AG04450 (cell line): Measurements from ENCODE around the gene SCUBE1. TPM values are rescaled to one million over a fixed set of nuclear protein-coding genes. Genes with fewer than 3 reads are reported as not detected.

Source experiments
- CTCF ChIA-PET: fragments of 300-600, 350-600 bp; formaldehyde crosslinking; extraction: SDS; loops from one replicate; lab custom pipeline; 2022; ENCODE audit warnings: antibody characterized with exemption, inconsistent platforms; lab: Charles Lee
- POLR2A ChIA-PET: fragments of 350-600 bp; formaldehyde crosslinking; extraction: SDS; loops from one replicate; lab custom pipeline; 2021; ENCODE audit warnings: antibody characterized with exemption, inconsistent platforms; lab: Yijun Ruan, JAX
- DNase-seq: peaks from one replicate; pipeline ENCODE4 v3.0.0-alpha.2; 2011; ENCODE audit warnings: low read depth, low spot score
- H3K27ac ChIP-seq: one replicate; pipeline ENCODE4 v1.5.1; 2012; ENCODE audit warnings: low read depth, low read length, control low read depth
- H3K27me3 ChIP-seq: one replicate; pipeline ENCODE4 v1.6.0; 2012; ENCODE audit warnings: low read length; ENCODE audit not compliant: control insufficient read depth, insufficient read depth
- H3K4me3 ChIP-seq: 2 replicates; pipeline ENCODE4 v1.5.1; 2011; ENCODE audit warnings: mild to moderate bottlenecking, low read depth, low read length, control low read depth
- H3K9me3 ChIP-seq: 2 replicates; pipeline ENCODE4 v1.5.1; 2012; ENCODE audit warnings: low read length; ENCODE audit not compliant: control insufficient read depth, insufficient read depth
- polyA plus RNA-seq: library from polyadenylated mRNA; depleted of rRNA; stranded (reverse); fragments of >200 nt; gene quantifications from 2 replicates; pipeline ENCODE4 v1.2.3, GENCODE V29; 2011
- TF ChIP-seq, protein P1 (sequence below): IDR thresholded peaks from 2 replicates; pipeline ENCODE4 v1.5.1; 2011; ENCODE audit warnings: low read depth, low read length, control low read depth, inconsistent platforms

Gene SCUBE1
- polyA plus RNA-seq, 1 experiment = not detected

DNA sequence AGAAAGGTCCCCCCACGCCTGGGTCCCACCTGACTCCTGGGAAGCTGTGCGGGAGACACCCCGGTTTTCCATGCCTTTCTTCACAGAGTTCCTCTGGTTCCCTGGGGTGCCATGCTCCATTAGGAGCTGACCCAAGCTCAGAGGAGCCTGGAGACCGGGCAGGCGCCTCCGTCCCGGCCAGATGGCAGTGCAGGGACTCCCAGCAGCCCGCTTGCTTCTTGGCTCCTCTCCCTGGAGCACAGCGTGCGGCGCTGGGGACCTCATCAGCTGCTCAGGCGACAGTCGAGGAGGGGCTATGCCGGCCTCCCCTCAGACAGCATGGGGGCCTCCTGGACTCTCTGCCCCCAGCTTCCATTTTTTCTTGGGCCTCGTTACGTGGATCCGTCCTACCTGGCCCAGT, 143.1 kb downstream of the SCUBE1 start:
- peaks cover 13% of the 10 kb centered on the region for H3K27me3 ChIP-seq
- H3K27ac ChIP-seq = no peak overlapping the region
- POLR2A ChIA-PET = no interaction called here
- no peak for DNase-seq
- CTCF ChIA-PET = interaction anchor here (1.7 kb wide), 1 partner anchor 13 kb away, joined by 6 read pairs; the partner anchor contains the start of gene TTLL12
- H3K9me3 ChIP-seq = no peaks in the 10 kb centered on the region; the same call in 1 of the 2 replicates
- TF ChIP-seq, protein P1, sequence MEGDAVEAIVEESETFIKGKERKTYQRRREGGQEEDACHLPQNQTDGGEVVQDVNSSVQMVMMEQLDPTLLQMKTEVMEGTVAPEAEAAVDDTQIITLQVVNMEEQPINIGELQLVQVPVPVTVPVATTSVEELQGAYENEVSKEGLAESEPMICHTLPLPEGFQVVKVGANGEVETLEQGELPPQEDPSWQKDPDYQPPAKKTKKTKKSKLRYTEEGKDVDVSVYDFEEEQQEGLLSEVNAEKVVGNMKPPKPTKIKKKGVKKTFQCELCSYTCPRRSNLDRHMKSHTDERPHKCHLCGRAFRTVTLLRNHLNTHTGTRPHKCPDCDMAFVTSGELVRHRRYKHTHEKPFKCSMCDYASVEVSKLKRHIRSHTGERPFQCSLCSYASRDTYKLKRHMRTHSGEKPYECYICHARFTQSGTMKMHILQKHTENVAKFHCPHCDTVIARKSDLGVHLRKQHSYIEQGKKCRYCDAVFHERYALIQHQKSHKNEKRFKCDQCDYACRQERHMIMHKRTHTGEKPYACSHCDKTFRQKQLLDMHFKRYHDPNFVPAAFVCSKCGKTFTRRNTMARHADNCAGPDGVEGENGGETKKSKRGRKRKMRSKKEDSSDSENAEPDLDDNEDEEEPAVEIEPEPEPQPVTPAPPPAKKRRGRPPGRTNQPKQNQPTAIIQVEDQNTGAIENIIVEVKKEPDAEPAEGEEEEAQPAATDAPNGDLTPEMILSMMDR = no peak
- H3K4me3 ChIP-seq = no peak overlapping the region

DNA sequence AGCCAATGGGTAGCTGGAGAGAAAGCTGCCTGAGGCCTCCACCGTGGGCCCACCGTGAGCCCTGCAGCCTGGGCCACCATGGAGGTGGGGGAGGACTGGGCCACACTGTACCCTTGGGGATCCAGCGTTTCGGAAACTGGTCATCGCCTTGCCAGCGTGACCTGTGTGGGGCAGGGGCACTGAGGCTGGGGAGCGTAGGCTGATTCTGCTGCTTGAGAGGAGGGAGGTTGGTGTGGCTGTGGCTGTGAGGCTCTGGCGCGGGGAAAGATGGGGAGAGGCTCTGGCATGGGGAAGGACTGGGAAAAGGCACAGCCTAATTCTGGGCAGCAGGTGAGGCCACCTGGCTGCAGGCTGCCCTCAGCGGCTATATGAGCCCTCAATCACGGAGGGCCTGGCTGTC, 143.6 kb downstream of the SCUBE1 start:
- TF ChIP-seq, protein P1 = no peak
- no peak for DNase-seq
- no peak overlapping the region for H3K4me3 ChIP-seq
- ChIA-PET POLR2A (no interaction called here), CTCF (interaction anchor here (1.7 kb wide), 1 partner anchor 12 kb away, joined by 6 read pairs; the partner anchor contains the start of gene TTLL12)
- no peak overlapping the region for H3K27ac ChIP-seq
- no peaks in the 10 kb centered on the region; the same call in 1 of the 2 replicates for H3K9me3 ChIP-seq
- H3K27me3 ChIP-seq = peaks cover 13% of the 10 kb centered on the region

DNA sequence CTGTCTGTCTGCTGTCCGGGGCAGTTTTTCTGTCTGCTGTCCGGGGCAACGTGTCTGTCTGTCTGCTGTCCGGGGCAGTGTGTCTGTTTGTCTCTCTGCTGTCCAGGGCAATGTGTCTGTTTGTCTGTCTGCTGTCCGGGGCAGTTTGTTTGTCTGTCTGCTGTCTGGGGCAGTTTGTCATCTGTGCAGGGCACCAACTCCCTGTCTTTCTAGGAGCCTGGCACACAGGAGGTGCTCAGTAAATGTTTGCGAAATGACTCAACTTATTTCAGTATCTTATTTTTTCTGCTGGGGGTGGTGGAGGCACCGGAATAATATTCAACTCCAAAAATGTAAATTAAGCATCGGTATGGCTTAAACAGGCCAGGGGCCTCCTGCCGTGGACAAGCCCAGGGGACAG, 144.2 kb downstream of the SCUBE1 start:
- no peak overlapping the region for H3K4me3 ChIP-seq
- CTCF ChIA-PET = no interaction called here
- TF ChIP-seq, protein P1 = no peak
- no peak overlapping the region for H3K27ac ChIP-seq
- peaks cover 12% of the 10 kb centered on the region for H3K27me3 ChIP-seq
- no peaks in the 10 kb centered on the region; the same call in 1 of the 2 replicates for H3K9me3 ChIP-seq
- no peak for DNase-seq
- POLR2A ChIA-PET = no interaction called here

DNA sequence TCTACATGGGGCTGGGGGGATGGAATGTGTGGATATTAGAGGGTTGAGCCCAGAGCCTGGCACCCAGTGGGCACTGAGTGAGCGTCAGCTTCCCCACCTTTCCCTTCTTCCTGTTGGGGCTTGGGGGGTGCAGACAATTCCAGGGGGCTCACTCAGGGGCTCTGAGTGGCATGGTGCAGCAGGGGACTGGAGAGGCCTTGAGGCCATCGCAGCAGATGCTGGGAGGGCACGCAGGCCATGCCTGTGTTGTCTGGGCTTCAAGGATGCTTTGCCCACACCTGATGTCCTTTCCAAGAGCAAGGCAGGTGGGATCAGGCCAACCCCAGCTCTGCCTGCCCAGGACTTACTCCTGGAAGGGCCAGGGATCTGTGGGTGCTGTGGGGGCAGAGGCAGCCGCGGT, 145.0 kb downstream of the SCUBE1 start:
- ChIA-PET CTCF (no interaction called here), POLR2A (no interaction called here)
- Histone ChIP-seq H3K27me3 (peaks cover 6% of the 10 kb centered on the region), H3K27ac (no peak overlapping the region), H3K4me3 (no peak overlapping the region), H3K9me3 (no peaks in the 10 kb centered on the region; the same call in 1 of the 2 replicates)
- no peak for DNase-seq
- TF ChIP-seq, protein P1 = no peak

DNA sequence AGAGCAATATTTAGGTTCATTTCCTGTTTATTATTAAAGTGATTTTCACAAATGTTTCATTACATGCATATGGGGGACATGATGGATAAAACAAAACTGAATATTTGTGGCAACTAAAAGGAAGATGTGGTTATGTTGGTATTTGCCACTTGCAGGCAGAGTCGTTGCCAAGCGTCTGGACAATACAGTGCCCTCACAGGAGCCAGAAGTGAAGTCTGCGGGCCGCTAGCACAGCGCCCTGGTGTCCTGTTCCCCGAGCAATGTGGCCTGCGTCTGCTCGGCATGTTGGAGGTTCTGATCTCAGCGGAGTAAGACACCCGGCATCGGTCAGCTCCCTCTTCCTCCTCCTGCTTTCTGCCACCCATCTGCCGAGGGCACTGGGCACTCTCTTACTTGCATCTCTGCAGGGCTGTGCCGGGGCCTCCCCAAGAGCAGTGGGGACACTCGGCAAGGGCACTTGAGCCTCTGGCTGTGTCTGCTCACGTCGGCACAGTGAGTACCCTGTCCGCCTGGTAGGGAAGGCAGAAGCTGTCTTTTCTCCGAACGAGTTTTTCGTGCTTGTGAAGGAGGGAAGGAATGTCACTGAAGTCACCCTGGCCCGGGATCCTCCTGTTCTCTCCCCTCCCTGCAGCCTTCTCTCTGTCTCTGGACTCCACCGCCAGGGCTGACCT, 145.8 kb downstream of the SCUBE1 start:
- TF ChIP-seq, protein P1 = no peak
- Histone ChIP-seq H3K27me3 (peaks cover 6% of the 10 kb centered on the region), H3K27ac (no peak overlapping the region), H3K9me3 (no peaks in the 10 kb centered on the region; the same call in 1 of the 2 replicates), H3K4me3 (no peak overlapping the region)
- POLR2A ChIA-PET = interaction anchor here (0.6 kb wide), 1 partner anchor 10 kb away, joined by 4 read pairs; no protein-coding TSS in a partner anchor
- no peak for DNase-seq
- CTCF ChIA-PET = interaction anchor here (2.6 kb wide), 1 partner anchor 10 kb away, joined by 15 read pairs; the partner anchor contains the start of gene TTLL12
